HG02678 (cell line): ENCODE data around the gene COL8A2.

Experiments used
- ATAC-seq: cut with Tn5 transposase; IDR thresholded peaks from one replicate; pipeline ENCODE4 v1.9.1; 2021; ENCODE audit warnings: mild to moderate bottlenecking, moderate library complexity; ENCODE audit not compliant: unreplicated experiment

Gene COL8A2

GRCh38 chr1:36137776-36138175 lies 12.8 kb upstream of the COL8A2 start:
- no peak for ATAC-seq

DNA sequence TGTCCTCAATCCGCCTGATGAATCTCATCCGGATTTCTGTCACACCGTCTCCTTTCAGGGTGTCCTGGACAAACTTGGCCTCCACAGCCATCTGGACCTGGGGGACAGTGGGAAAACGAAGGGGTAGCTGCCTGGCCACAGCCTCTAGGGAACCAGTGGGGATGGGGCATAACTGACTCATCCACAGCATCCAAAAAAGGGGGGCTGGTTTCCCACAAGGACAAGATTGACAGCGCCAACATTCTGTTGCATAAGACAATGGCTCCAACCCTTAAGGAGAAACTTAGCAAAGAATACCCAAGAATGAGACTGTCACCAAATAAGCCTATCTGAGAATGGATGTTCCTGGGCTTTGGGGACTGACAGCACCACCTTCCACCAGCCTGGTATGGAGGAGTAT lies 12.2 kb upstream of the COL8A2 start:
- ATAC-seq, result no peak

DNA sequence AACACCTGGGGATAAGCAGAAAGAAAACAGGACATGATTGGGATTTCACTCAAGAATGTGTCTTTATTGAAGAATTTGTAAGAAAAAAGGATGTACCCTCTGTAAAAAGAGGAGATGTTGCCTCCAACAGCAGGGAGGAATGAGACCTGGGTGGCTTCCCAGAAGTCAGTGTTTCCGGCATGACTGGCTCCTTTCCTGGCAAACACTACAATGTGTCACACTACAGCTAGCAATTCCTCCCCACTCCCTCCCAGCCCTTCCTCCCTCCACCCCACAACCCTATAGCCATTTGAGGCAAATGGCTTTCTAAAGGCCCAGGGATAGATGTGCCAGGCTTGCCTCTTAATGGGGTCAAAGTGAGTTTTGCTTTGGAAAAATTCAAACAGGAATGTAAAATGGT lies 11.5 kb upstream of the COL8A2 start:
- ATAC-seq, result no peak

DNA sequence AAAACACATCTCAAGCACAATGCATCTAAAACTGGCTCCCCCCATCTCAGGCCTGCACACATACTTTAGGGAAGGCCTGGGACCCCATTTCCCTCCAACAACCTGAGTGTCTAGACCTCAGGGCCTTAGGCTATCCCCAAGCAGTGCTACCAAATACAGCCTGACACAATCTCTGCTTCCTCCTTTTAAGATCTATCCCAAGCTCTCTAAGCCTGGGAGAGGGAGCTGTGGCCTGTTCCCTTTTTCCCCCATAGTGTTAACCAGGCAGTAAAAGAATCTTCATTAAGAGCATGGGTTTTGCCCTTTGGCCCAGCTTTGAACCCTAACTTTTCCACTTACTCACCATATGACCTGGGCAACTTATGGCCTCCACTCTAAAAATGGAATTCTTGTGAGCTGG lies 10.8 kb upstream of the COL8A2 start:
- no peak for ATAC-seq

GRCh38 chr1:36135330-36135667 lies 10.3 kb upstream of the COL8A2 start:
- no peak for ATAC-seq

DNA sequence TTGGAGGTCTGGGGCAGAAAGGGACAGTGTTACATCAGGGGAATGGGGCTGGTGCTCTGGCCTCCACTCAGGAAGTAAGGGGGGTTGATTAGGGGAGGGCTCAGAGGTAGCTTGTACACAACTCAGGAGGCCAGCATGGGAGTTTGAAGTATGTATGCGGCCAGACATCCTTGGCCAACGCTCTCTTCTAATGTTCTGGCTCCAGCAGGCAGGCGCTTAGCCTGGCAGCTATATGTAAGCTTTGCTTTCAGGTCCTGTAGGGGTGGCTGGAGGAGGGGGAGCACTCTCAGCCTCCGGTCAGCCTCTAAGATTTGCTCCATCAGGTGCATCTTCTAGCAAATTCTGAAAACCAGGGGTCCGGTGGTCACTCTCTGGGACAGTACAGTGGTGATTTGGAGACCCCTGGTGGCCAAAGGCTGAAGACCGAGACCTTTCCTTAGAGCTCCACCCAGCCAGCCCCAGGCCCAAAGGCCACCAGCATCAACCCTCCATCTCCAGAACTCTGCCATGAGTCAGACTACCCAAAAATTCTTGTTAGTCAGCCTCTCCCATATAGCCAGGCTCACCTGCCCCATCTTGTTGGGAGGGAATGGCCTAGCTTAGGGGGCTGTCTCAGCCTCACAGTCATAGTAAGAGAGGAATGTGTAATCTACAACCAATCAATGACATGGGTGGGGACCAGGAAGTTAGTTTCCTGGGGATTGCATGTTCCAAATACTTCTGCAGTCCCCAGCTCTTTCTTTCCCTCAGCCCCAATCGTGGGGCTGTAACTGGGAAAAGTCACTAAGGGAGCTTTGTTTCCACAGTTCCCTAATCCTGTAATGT lies 9.7 kb upstream of the COL8A2 start:
- ATAC-seq, result no peak

GRCh38 chr1:36134031-36134430 lies 9.0 kb upstream of the COL8A2 start:
- no peak for ATAC-seq

DNA sequence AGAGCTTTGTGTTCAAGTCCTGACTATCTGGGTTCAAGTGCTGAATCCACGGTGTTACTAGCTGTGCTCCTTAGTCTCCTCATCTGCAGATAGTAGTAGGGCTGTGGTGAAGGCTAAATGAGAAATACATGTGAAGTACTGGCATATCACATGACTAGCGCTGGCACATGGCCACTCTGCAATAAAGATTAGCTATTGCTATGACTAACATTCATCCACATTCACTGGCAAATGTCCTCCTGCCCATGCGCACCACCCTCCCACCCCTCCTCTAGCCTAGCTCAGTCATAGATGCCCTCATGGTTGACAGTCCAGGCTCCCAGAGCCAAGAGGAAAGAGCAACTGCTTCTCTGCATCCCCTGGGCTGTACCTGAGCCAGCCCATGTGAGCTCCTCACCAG lies 8.5 kb upstream of the COL8A2 start:
- ATAC-seq, result no peak

GRCh38 chr1:36132029-36132428 lies 7.0 kb upstream of the COL8A2 start:
- no peak for ATAC-seq

DNA sequence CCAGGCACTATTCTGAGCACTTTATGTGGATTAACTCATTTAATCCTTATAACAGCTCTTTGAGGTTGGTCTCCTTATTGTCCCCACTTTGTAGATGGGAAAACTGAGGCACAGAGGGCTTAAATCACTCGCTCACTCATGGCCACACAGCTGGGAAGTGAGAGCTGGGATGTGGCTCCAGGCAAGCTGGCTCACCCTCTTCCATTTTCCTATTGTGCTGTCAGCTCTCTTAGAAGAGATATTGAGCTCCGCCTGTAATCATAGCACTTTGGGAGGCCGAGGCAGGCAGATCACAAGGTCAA lies 3.8 kb upstream of the COL8A2 start:
- no peak for ATAC-seq

- ATAC-seq, result no peak
Observed at GRCh38 chr1:36128126-36128904, 3.3 kb upstream of the COL8A2 start.

DNA sequence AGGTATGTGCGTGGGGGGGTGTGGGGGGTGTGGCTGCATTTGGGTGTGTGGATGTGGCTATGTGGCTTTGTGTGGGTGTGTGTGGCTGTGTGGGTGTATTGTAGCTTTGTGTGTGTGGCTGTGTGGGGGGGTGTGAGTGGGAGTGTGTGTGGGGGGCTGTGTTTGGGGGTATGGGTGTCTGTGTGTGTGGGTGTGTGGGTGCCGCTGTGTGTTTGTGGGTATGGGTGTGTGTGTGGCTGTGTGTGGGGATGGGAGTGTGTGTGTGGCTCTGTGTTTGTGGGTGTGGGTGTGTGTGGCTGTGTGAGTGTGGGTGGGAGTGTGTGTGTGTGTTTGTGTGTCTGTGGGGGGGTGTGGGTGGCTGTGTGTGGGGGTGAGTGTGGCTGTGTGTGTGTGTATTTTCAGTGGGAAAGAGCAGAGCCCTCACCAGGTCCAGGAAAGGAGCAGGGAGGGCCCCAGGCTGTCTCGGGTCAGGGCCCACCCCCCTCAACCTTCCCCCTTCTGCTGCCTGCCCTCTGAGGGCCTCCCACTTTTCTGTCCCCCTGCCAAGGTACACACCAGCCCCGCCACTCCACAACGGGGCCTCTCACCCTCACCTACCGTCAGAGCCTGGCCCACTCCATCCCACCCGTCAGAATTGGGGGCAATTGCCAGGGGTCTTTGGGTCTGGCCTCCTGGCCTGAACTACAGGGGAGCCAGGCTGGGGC lies 1.9 kb upstream of the COL8A2 start:
- no peak for ATAC-seq

DNA sequence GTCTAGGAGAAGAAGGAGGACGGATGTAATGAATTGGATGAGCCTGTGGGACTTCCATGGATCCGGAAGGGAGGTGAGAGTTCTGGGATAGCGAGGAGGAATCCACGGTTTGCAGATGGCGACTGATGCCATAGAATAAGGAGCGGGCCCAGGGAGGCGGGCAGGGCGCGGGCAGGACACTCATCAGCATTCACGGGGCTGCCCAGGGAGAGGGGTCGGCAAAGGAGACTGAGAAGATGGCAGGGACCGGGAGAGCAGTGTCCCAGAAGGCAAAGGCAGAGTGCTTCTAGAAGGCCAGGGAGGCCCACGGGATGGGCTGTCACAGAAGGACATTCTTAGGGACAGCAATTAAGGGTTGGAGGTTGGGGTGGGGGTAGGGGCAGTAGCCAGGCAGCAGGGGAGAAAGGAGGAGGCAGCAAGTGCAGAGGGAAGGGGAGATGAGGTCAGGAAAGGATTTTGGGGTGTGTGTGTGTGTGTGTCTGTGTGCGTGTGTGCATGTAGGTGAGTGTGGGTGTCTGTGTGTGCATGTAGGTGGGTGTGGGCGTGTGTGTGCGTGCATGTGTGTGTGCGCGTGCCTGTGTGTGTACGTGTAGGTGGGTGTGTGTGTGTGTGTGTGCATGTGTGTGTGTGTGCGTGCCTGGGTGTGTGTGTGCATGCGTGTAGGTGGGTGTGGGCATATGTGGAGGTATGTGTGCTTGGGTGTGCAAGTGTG lies 1.1 kb upstream of the COL8A2 start:
- no peak for ATAC-seq

GRCh38 chr1:36124404-36125128 lies 456 bp downstream of the COL8A2 start:
- ATAC-seq, result no peak

DNA sequence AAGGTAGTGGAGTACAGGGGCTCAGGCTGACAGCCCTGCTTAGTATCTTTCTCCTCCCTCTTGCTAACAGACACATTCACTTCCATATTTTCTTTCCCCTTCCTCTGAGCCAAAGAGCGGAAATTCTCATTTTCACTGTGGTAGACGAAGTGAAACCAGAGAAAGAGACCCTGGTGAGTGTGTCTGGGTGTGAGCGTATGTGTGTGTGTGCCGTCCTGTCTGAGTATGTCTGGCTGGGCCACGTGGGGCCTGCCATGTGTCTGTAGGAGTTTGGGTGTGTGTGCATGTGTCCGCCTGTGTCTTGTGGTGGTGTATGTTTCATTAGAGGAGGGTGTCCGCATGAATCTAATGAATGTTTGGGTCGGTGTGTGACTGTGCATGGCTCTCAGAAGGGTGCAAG lies 1.7 kb downstream of the COL8A2 start:
- no peak for ATAC-seq

- no peak for ATAC-seq
Observed at GRCh38 chr1:36122062-36123030, 2.7 kb downstream of the COL8A2 start.

DNA sequence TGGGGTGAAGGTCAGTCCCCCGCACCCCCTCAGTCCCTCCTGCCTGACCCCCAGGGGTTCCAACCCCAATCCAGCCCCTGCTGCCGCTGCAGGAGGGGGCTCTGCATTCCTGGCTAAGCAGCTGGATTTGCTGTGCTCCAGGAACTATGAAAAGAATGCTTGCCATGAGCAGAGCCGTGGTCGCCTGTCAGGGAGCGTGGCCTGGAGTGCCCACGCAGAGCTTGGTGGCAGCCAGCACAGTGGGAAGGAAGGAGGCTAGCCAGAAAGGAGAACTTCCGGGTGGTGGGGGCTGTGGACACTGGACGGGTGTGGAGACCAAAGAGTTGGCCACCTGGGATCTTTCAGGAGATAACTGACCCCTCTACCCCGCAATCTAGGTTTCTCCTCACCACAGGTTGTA lies 5.6 kb downstream of the COL8A2 start:
- no peak for ATAC-seq

DNA sequence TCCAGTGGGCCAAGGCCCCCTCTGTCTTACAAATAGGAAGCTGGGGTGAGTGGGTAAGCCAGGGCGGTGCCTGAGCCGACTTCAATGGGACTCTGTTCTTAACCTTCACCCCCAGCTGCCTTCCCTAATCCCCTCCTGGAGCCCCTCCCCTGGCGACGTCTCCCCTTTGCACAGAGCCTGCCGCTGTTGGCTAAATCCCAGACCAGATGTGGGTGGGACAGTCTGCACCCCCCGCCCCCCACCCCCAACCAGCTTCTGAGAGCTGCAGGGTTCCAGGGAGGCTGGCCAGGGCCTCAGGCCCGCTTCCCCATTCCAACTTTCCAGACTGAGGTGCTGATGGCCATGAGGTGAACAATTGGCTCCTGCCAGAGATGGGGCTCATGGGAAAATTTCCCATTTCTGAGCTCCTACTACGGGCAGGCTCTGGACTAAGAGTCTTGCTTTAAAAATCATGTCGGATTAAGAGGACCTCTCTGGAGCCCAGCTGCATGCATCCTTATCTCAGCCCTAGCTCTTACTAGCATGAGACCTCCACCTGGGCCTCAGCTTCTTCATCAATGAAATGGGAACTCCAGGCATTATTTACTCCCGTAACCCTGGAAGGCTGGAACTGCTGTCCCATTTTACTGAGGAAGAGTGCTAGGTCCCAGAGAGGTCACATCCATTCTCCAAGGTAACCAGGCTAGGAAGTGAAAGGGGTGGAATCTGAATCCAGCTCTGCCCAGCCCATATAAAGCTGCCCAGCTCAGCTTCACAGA lies 6.4 kb downstream of the COL8A2 start:
- no peak for ATAC-seq

GRCh38 chr1:36116901-36117300 lies 8.1 kb downstream of the COL8A2 start:
- no peak for ATAC-seq
